ENCODE measurements around the gene CTXND1. TPM values are rescaled to one million over a fixed set of nuclear protein-coding genes. Genes with fewer than 3 reads are reported as not detected.

CTXND1 gene
- total RNA-seq, 1 experiment from 2014 or later: not detected

GRCh38 chr15:80204231-80204630 is 47.8 kb downstream of the CTXND1 start:
- no peak overlapping the region for H3K4me2 ChIP-seq (ENCODE audit: insufficient read depth, insufficient read length, low read length)
- Mint-ChIP-seq H3K27ac (no peak overlapping the region), H3K36me3 (ENCODE audit: insufficient read depth in 1 of 3, low read depth in 3 of 3) (no peaks in the 10 kb centered on the region; a peak in 1 of 7 replicates), H3K27me3 (ENCODE audit: low read depth) (peaks cover 1% of the 10 kb centered on the region), H3K4me3 (no peak overlapping the region; a peak in 1 of 5 replicates), H3K4me1 (peaks cover 33 to 36% of the 10 kb centered on the region in 2 experiments), H3K9me3 (no peaks in the 10 kb centered on the region)
- H2BK120ac ChIP-seq (ENCODE audit: low read depth, low read length, poor library complexity, severe bottlenecking): no peak overlapping the region
- H4K5ac ChIP-seq (ENCODE audit: insufficient read length, low read depth, low read length): no peak overlapping the region
- H3K9me3 ChIP-seq (ENCODE audit: control insufficient read depth, low read depth, low read length): no peaks in the 10 kb centered on the region
- H3K23ac ChIP-seq (ENCODE audit: insufficient read length, low read depth, low read length): no peak overlapping the region
- no peak overlapping the region for H3K56ac ChIP-seq (ENCODE audit: insufficient read length, low read depth, low read length)
- H4K91ac ChIP-seq (ENCODE audit: insufficient read length, low read depth, low read length): no peak overlapping the region
- no peak overlapping the region for H3K14ac ChIP-seq (ENCODE audit: insufficient read depth, low read length)
- no peak overlapping the region for H3K4ac ChIP-seq (ENCODE audit: low read depth, low read length)
- H4K20me1 ChIP-seq (ENCODE audit: control insufficient read depth, insufficient read depth, insufficient read length): no peaks in the 10 kb centered on the region
- H3K9ac ChIP-seq (ENCODE audit: extremely low read depth, insufficient read length, low read length): no peak overlapping the region
- no peak overlapping the region for H3K27ac ChIP-seq (ENCODE audit: insufficient read length, low read depth, low read length)
- H2BK5ac ChIP-seq (ENCODE audit: insufficient read length, low read length): no peak overlapping the region
- TF ChIP-seq, protein P1, sequence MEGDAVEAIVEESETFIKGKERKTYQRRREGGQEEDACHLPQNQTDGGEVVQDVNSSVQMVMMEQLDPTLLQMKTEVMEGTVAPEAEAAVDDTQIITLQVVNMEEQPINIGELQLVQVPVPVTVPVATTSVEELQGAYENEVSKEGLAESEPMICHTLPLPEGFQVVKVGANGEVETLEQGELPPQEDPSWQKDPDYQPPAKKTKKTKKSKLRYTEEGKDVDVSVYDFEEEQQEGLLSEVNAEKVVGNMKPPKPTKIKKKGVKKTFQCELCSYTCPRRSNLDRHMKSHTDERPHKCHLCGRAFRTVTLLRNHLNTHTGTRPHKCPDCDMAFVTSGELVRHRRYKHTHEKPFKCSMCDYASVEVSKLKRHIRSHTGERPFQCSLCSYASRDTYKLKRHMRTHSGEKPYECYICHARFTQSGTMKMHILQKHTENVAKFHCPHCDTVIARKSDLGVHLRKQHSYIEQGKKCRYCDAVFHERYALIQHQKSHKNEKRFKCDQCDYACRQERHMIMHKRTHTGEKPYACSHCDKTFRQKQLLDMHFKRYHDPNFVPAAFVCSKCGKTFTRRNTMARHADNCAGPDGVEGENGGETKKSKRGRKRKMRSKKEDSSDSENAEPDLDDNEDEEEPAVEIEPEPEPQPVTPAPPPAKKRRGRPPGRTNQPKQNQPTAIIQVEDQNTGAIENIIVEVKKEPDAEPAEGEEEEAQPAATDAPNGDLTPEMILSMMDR (conservative IDR thresholded peaks at IDR 0.05): no peak
- H3K18ac ChIP-seq (ENCODE audit: insufficient read length, low read depth, low read length): no peak overlapping the region
- no peaks in the 10 kb centered on the region for H3K79me2 ChIP-seq (ENCODE audit: insufficient read depth, low read length)
- WGBS (ENCODE audit: extremely low coverage, insufficient read length, low lambda C conversion rate): no CpG with 5 or more reads among the region's 4 CpGs
- H3K23me2 ChIP-seq (ENCODE audit: insufficient read length, low read depth, low read length, poor library complexity, severe bottlenecking): peaks cover 2% of the 10 kb centered on the region
- no peak overlapping the region for H4K8ac ChIP-seq (replicated peaks; ENCODE audit: insufficient read length, low read depth, low read length)
- H3K79me1 ChIP-seq (ENCODE audit: insufficient read depth, low read depth, low read length, poor library complexity, severe bottlenecking): no peaks in the 10 kb centered on the region
- H2BK20ac ChIP-seq (ENCODE audit: low read depth, low read length, poor library complexity, severe bottlenecking): no peak overlapping the region
- no peak overlapping the region for H2AFZ ChIP-seq (ENCODE audit: low read length)
- no peak overlapping the region for H2BK12ac ChIP-seq (ENCODE audit: insufficient read length, low read depth, low read length)
- no peaks in the 10 kb centered on the region for H3K27me3 ChIP-seq (ENCODE audit: insufficient read depth, low read length)
- peaks cover 6% of the 10 kb centered on the region; the same call in 1 of the 2 replicates for H3K4me1 ChIP-seq (ENCODE audit: insufficient read depth, low read length)
- no peak for DNase-seq
- H2BK15ac ChIP-seq (ENCODE audit: low read depth, low read length): no peak overlapping the region
- H2AK5ac ChIP-seq (ENCODE audit: insufficient read length, low read length): no peak overlapping the region
- H3T11ph ChIP-seq (ENCODE audit: low read length): no peak overlapping the region
